Lung (tissue), 12 donors: ENCODE data around the gene ATG4A. TPM values are rescaled to one million over a fixed set of nuclear protein-coding genes. Genes with fewer than 3 reads are reported as not detected.

ENCODE experiments used
- ATAC-seq: fragments of 200-7000 bp; cut with Tn5 transposase; one replicate; pipeline ENCODE4 v1.9.1; 2020; ENCODE audit warnings: moderate number of reproducible peaks; ENCODE audit not compliant: insufficient read depth, low FRiP score
- DNase-seq, 3 donors: peaks; one replicate each; pipeline ENCODE4 v3.0.0-alpha.2; 2013 to 2017
- H3K27ac ChIP-seq, 2 donors: one replicate each; pipeline ENCODE4 v1.5.1; 2013; ENCODE audit warnings: mild to moderate bottlenecking in 2 of 2, moderate library complexity in 2 of 2, control low read depth in 1 of 2, inconsistent platforms in 1 of 2, low read depth in 1 of 2, low read length in 1 of 2
- H3K27me3 ChIP-seq, 3 donors: one replicate each; pipeline ENCODE4 v1.5.1; 2013; ENCODE audit warnings: low read length in 2 of 3; ENCODE audit not compliant: control insufficient read depth in 3 of 3, insufficient read depth in 3 of 3
- H3K36me3 ChIP-seq, 4 donors: one replicate each; pipeline ENCODE4 v1.5.1; 2013; ENCODE audit warnings: low read length in 4 of 4, mild to moderate bottlenecking in 1 of 4, moderate library complexity in 1 of 4; ENCODE audit not compliant: control insufficient read depth in 4 of 4, insufficient read depth in 4 of 4
- H3K4me1 ChIP-seq, 5 donors: one replicate each; pipeline ENCODE4 v1.5.1; 2013; ENCODE audit warnings: low read length in 5 of 5, mild to moderate bottlenecking in 2 of 5, moderate library complexity in 1 of 5; ENCODE audit not compliant: control insufficient read depth in 5 of 5, insufficient read depth in 5 of 5
- H3K4me3 ChIP-seq: one replicate; pipeline ENCODE4 v1.5.1; 2013; ENCODE audit warnings: mild to moderate bottlenecking, control low read depth, moderate library complexity
- H3K9ac ChIP-seq, 2 donors: one replicate each; pipeline ENCODE4 v1.5.1; 2013; ENCODE audit warnings: low read length in 2 of 2, control low read depth in 1 of 2; ENCODE audit not compliant: insufficient read depth in 1 of 2
- H3K9me3 ChIP-seq, 4 donors: one replicate each; pipeline ENCODE4 v1.5.1; 2013; ENCODE audit warnings: low read length in 3 of 4, mild to moderate bottlenecking in 1 of 4, moderate library complexity in 1 of 4; ENCODE audit not compliant: control insufficient read depth in 4 of 4, insufficient read depth in 3 of 4
- CTCF ChIP-seq: IDR thresholded peaks from 2 replicates; pipeline ENCODE4 v1.5.1; 2012; ENCODE audit warnings: mild to moderate bottlenecking; ENCODE audit errors: control extremely low read depth, extremely low read depth
- WGBS, 2 donors: extraction: QIAGEN DNeasy Blood & Tissue Kit; methylation state at CpG; one replicate each; pipeline ENCODE4 v1.1.7; 2013; 5-methylcytosine and 5-hydroxymethylcytosine counted together
- polyA plus RNA-seq, 2 donors: library from polyadenylated mRNA; stranded (reverse); fragments of 200-250 nt; gene quantifications; one replicate each; pipeline ENCODE4 v1.2.1, GENCODE V29; 2013
- total RNA-seq, 2 donors: library from RNA; depleted of rRNA in 1 of 2; stranded (reverse); fragments of >200 nt in 1 of 2; gene quantifications; one replicate each; pipeline ENCODE4 v1.2.1, GENCODE V29; 2014 to 2021
- donor health status: control.
- donor health status: control.
- donor health status: Bipolar disorder and iron deficiency.
- donor health status: healthy.
- donor health status: DM: yes; HTN: yes; CAD: no.

The ATG4A gene
- total and polyA plus RNA-seq, 4 donors = 12.5 to 14.9 (median 14.1) TPM

DNA sequence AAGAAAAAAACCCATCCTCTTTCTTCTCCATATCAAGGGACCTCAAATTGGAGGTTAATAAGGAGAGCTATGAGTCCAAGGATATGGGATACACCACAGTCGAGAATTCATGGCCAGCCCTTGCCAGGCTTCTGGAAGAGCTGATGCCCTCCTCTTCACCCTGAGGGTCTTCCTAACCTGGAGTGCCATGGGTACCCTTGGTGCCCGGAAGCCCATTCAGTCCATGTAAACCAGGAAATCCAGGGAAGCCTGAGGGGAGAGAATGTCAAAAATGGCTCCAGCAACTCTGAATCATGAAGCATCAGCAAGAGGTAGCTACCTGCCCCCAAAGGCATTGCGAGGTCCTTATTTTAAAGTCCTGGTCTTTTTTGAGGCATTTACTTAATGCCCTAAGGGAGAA lies 78.2 kb downstream of the ATG4A start:
- H3K9me3 ChIP-seq = no peaks in the 10 kb centered on the region
- DNase-seq = no peak
- H3K4me1 ChIP-seq = peaks cover 0 to 3% (median 0%) of the 10 kb centered on the region in 5 donors
- no peak for TF ChIP-seq CTCF
- no peak overlapping the region for H3K27ac ChIP-seq
- ATAC-seq = no peak
- no peak overlapping the region for H3K4me3 ChIP-seq
- peaks cover 0 to 38% (median 5%) of the 10 kb centered on the region in 3 donors for H3K27me3 ChIP-seq
- 87 to 94% methylated on average over 3 of the region's 3 CpGs for WGBS, 2 donors
- H3K36me3 ChIP-seq = no peaks in the 10 kb centered on the region
- no peak overlapping the region for H3K9ac ChIP-seq

GRCh38 chrX:108171671-108172070 lies 80.1 kb downstream of the ATG4A start:
- no peak for DNase-seq
- Histone ChIP-seq H3K27me3 (peaks cover 0 to 35% (median 5%) of the 10 kb centered on the region in 3 donors), H3K9me3 (no peaks in the 10 kb centered on the region), H3K9ac (no peak overlapping the region), H3K4me1 (no peaks in the 10 kb centered on the region), H3K27ac (no peak overlapping the region), H3K4me3 (no peak overlapping the region), H3K36me3 (no peaks in the 10 kb centered on the region)
- WGBS, 2 donors = 91 to 95% methylated on average over 4 of the region's 4 CpGs
- no peak for ATAC-seq
- TF ChIP-seq CTCF = no peak

DNA sequence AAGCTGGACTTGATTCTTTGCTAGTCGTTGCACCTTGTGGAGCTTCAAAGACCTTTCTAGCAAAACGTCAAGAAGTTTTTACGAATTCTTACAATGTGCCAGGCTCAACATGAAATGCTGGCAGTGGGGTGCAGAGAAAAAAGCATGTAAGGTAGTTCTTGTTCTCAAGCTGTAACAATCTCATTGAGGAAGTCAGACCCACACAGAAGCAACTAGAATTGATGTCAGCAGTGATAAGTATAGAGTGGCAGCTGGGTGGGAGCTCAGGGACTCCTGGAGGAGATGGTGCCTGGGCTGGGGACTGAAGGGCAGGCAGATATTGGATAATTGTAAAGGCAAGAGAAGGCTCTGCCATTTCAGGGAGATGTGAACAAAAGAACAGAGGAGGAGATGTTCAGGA lies 82.3 kb downstream of the ATG4A start:
- Histone ChIP-seq H3K36me3 (no peaks in the 10 kb centered on the region), H3K27ac (no peak overlapping the region), H3K27me3 (peaks cover 4 to 32% (median 5%) of the 10 kb centered on the region in 3 donors), H3K4me1 (no peaks in the 10 kb centered on the region), H3K9ac (no peak overlapping the region), H3K4me3 (no peak overlapping the region), H3K9me3 (no peaks in the 10 kb centered on the region)
- no peak for DNase-seq
- WGBS, 2 donors = 43 to 53% methylated on average over 3 of the region's 3 CpGs
- no peak for ATAC-seq
- TF ChIP-seq CTCF = no peak

- H3K4me1 ChIP-seq = no peaks in the 10 kb centered on the region
- H3K36me3 ChIP-seq = no peaks in the 10 kb centered on the region
- H3K9ac ChIP-seq = no peak overlapping the region
- WGBS, 2 donors = 71 to 88% methylated on average over 8 of the region's 8 CpGs
- no peak overlapping the region for H3K4me3 ChIP-seq
- DNase-seq (no peak), ATAC-seq (no peak)
- no peak overlapping the region for H3K27ac ChIP-seq
- H3K9me3 ChIP-seq = no peaks in the 10 kb centered on the region
- peaks cover 4 to 38% (median 9%) of the 10 kb centered on the region in 3 donors for H3K27me3 ChIP-seq
- no peak for TF ChIP-seq CTCF
Measured at GRCh38 chrX:108177351-108178142, 86.0 kb downstream of the ATG4A start.
